ENCODE results near the gene TIMM17B. TPM values are rescaled to one million over a fixed set of nuclear protein-coding genes. Genes with fewer than 3 reads are reported as not detected.

Gene TIMM17B
- total RNA-seq, 4 donors from 2014 or later = 33.8 to 67.9 (median 54.5) TPM

- H3K9me3 ChIP-seq = no peaks in the 10 kb centered on the region
- no peak for DNase-seq
- H3K27me3 ChIP-seq = no peaks in the 10 kb centered on the region
- peak overlapping the region; percentile 59 to 82 (median 70) for H3K4me3 ChIP-seq
- H3K27ac ChIP-seq = peak overlapping the region; percentile 75 to 92 (median 86)
- H3K4me1 ChIP-seq = no peaks in the 10 kb centered on the region
- TF ChIP-seq CTCF (IDR thresholded peaks at IDR 0.05) = no peak
- no peak for TF ChIP-seq POLR2A (IDR thresholded peaks at IDR 0.05)
- H3K36me3 ChIP-seq = peaks cover 0 to 8% (median 0%) of the 10 kb centered on the region in 3 donors
These were observed 13.4 kb upstream of the TIMM17B start for GRCh38 chrX:48910926-48911411.

- Histone ChIP-seq H3K27ac (no peak overlapping the region), H3K36me3 (peaks cover 0 to 15% (median 0%) of the 10 kb centered on the region in 3 donors), H3K27me3 (no peaks in the 10 kb centered on the region), H3K4me3 (no peak overlapping the region), H3K9me3 (no peaks in the 10 kb centered on the region), H3K4me1 (no peaks in the 10 kb centered on the region)
- no peak for DNase-seq
- no peak for TF ChIP-seq CTCF (IDR thresholded peaks at IDR 0.05)
- TF ChIP-seq POLR2A (IDR thresholded peaks at IDR 0.05) = no peak
These were observed 12.2 kb upstream of the TIMM17B start for GRCh38 chrX:48909703-48910294.

GRCh38 chrX:48908600-48908999 is 11.0 kb upstream of the TIMM17B start:
- H3K4me1 ChIP-seq = no peaks in the 10 kb centered on the region
- H3K27me3 ChIP-seq = no peaks in the 10 kb centered on the region
- TF ChIP-seq POLR2A (IDR thresholded peaks at IDR 0.05) (no peak), CTCF (IDR thresholded peaks at IDR 0.05) (no peak)
- peaks cover 0 to 7% (median 0%) of the 10 kb centered on the region in 3 donors for H3K36me3 ChIP-seq
- H3K9me3 ChIP-seq = no peaks in the 10 kb centered on the region
- no peak for DNase-seq
- H3K4me3 ChIP-seq = no peak overlapping the region
- H3K27ac ChIP-seq = no peak overlapping the region

- H3K36me3 ChIP-seq = peaks cover 0 to 30% (median 0%) of the 10 kb centered on the region in 3 donors
- no peaks in the 10 kb centered on the region for H3K9me3 ChIP-seq
- no peaks in the 10 kb centered on the region for H3K27me3 ChIP-seq
- H3K4me1 ChIP-seq = no peaks in the 10 kb centered on the region
- H3K4me3 ChIP-seq = no peak overlapping the region
- TF ChIP-seq CTCF (IDR thresholded peaks at IDR 0.05) (no peak), POLR2A (IDR thresholded peaks at IDR 0.05) (no peak)
- no peak overlapping the region for H3K27ac ChIP-seq
- no peak for DNase-seq
These were observed 7.7 kb upstream of the TIMM17B start for GRCh38 chrX:48905090-48905790.

- no peak overlapping the region for H3K4me3 ChIP-seq
- peaks cover 0 to 32% (median 0%) of the 10 kb centered on the region in 3 donors for H3K36me3 ChIP-seq
- H3K27ac ChIP-seq = no peak overlapping the region
- no peak for TF ChIP-seq POLR2A (IDR thresholded peaks at IDR 0.05)
- TF ChIP-seq CTCF (IDR thresholded peaks at IDR 0.05) = no peak
- H3K9me3 ChIP-seq = no peaks in the 10 kb centered on the region
- no peaks in the 10 kb centered on the region for H3K4me1 ChIP-seq
- no peak for DNase-seq
- no peaks in the 10 kb centered on the region for H3K27me3 ChIP-seq
These were observed 7.1 kb upstream of the TIMM17B start for GRCh38 chrX:48904626-48905025.

All from Peyer's patch (tissue), 4 donors.